ENCODE data around the gene RFPL2.

- TF ChIP-seq CTCF (conservative IDR thresholded peaks at IDR 0.05; ENCODE audit: low read depth, low read length) (no peak), EZH2 (IDR thresholded peaks at IDR 0.05; ENCODE audit: borderline replicate concordance, low read depth, low read length, poor library complexity, severe bottlenecking) (no peak)
These were observed 28.9 kb downstream of the RFPL2 start for GRCh38 chr22:32175683-32176644.
